GM12872 (cell line): ENCODE measurements around the gene KRT7.

Source experiments
- TF ChIP-seq, protein P1 (sequence below): IDR thresholded peaks from 3 replicates; pipeline ENCODE4 v1.5.1; 2011; ENCODE audit warnings: low read depth, mild to moderate bottlenecking, low read length, moderate library complexity; ENCODE audit not compliant: insufficient read depth

The KRT7 gene

DNA sequence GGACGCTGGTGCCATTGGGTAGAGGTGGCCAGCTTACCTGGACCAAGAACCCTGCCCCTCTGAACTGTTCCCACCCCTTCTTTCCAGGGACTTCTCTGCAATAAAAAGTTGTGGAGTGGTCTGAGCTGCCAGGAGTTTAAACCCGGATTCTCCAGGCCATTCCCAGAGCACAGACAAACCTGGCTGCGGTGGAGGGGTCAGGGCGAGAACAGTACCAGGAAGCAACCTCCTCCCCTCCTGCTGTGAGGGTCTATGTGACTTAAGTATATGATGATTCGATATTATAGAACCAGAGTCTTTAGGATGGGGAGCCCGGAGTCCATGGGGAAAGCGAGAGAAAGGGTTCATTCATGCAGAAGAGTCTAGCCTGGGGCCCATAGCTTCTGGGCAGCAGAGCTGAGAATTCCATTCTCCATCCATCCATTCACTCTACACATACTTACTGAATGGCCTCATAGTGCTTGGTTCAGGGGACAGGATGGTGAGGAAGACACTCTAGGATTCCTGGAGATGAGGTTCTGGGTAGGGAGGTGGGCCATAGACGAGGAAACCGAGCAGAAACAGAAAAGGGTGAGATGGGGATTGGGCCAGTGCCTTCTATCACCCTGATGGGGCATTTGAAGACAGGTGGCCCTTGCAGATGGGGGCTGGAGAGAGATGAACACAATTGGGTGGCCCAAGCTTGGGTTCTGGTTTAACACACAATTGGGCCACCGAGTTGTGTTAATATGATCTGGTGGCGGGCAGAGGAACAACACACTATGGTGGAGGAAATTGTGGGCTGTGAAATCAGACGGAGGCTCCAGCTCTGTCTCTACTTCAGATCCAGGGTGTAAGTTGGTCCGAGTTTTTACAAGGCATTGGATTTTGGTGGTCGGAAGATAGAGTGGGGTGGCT, 46.6 kb downstream of the KRT7 start:
- TF ChIP-seq, protein P1, sequence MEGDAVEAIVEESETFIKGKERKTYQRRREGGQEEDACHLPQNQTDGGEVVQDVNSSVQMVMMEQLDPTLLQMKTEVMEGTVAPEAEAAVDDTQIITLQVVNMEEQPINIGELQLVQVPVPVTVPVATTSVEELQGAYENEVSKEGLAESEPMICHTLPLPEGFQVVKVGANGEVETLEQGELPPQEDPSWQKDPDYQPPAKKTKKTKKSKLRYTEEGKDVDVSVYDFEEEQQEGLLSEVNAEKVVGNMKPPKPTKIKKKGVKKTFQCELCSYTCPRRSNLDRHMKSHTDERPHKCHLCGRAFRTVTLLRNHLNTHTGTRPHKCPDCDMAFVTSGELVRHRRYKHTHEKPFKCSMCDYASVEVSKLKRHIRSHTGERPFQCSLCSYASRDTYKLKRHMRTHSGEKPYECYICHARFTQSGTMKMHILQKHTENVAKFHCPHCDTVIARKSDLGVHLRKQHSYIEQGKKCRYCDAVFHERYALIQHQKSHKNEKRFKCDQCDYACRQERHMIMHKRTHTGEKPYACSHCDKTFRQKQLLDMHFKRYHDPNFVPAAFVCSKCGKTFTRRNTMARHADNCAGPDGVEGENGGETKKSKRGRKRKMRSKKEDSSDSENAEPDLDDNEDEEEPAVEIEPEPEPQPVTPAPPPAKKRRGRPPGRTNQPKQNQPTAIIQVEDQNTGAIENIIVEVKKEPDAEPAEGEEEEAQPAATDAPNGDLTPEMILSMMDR, result no peak

DNA sequence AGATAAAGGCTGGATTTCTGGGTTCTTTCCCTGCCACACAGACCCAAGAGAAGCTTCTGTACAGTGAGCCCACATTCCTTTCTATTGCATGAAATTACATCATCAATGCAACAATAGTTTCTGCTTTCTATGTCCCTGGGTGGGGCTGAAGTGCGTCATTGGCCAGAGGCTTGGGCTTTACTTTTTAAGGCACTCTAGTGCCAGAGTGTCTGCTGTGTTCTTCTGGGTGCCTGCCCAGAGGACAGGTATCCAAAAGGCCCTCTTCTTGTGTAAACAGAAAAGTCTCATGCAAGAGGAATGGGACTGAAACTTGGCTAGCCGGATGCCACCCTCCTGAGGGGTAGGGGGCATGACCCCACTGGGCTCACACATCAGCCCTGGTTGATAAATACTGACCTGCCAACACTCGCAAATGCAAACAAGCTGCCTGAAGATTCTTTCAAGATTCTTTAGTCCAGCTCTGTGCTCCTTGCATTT, 47.3 kb downstream of the KRT7 start:
- TF ChIP-seq, protein P1, result no peak

DNA sequence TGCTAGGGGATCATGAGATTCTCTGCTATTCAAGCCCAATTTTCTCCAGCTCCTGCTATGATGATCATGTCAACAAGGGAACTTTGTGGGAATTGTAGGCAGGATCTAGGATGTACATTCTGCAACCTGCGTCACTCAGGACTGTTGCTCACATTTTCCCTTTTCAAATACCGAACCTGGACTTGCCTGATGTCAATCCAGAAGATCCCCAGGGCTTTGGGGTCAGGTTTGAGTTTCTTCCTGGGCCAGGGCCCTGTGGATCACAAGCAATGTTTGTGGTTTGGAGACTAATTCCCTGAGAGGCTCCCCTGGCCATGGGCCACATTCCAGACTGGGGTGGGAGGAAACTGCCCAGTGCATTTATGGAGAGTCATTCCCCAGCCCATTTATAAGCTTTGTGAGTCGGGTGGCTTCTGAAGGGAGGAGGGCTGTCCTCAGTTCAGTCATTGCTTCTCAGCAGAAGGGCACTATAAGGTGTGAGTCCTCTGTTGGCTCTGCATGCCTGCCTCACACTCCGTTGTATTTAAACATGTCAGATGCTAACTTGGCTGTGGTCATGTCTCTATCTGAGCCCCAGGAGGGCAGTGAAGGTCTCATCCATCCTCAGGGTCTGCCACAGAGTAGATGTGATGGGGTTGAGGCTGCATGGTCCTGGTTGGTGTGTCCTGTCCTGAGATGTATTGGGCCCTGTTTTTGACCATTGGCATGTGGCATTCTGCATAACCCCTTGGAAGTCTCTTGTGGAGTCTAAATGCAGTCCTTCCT, 47.9 kb downstream of the KRT7 start:
- TF ChIP-seq, protein P1, result no peak

DNA sequence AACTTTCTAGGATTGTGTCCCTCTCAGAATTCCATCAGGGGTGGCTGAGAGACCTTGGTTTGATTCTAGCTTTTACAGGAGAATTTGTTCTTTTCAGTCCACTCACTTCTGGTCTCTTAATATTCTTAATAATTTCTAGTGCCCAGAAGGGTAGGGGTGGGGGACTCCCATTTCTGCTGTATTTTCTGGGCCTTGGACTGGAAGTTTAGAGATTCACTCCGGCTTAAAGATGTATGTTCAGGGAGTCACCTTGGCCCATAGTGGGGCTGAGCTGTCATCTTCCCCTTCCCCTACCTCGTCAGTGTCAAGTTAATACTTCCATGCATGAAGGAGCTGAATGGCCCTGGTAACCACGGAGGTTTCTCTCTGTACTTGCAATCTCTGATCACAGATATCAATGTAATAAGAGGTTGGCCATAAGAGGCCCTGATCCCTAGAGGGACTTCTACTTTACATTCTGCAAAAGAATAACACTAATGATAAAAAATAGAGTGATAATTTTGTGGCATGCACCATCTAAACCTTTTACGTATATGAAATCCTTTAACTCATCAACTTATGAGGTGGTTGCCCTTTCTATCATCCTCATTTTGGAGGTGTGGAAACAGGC, 51.6 kb downstream of the KRT7 start:
- TF ChIP-seq, protein P1, result no peak

DNA sequence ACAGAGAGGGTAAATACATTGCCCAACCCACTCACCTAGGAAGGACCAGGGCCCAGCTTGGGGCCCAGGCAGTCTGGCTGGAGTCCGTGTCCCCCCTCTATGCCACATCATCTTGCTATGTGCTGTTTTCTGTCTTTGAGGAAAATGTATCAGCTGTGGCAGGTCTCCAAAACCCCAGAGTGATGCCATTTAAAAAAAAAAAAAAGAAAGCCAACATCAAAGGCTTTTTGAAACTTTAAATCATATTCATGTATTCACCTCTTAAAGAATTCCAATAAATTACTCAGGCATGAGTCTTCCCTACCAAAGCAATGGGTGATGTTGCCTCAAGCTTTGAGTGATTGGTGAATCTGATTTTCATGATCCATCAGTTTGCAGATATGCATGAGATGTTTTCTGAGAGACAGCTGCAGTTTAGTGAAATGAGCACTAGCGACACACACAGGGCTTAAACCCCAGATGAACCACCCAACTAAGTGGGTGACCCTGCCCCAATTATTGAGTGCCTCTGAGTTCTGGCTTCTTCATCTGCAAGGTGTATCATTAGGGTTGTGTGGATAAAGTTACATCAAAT, 52.2 kb downstream of the KRT7 start:
- TF ChIP-seq, protein P1, result no peak

DNA sequence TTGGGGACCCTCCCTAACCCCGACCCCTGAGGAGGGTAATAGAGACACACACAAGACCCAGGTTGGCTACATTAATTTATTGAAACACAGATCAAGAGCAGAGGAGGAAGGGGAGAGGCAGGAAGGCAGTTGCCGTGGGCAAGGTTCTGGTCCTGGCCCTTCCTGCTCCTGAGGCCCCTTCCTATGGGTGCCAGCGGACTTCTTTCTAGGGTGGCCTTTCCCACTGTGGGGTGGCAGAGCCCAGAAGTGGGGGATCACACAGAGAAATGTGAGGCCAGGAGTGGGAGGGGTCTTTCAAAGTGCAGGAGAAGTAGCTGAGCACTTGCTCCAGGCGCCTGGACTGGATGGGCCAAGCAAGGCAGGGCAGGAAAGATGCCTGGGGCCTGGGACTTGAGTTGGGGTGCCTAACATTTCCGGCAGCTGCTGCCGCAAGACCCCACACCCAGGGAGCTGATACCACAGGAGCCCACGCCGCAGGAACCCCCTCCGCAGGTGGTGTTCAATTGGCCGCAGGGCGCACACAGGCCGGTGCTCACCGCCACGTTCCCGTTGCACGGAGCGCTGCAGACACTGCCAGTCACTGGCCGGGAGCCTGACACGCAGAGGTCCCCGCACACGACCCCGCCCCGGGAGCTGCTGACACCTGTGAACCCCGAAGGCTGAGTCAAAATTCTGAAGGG, 52.9 kb downstream of the KRT7 start:
- TF ChIP-seq, protein P1, result no peak
